ENCODE results near the gene CCDC3.

- TF ChIP-seq POLR2A (IDR thresholded peaks at IDR 0.05) = no peak
- TF ChIP-seq CTCF (IDR thresholded peaks at IDR 0.05) = no peak
Observed at GRCh38 chr10:12972146-12972545, 29.4 kb downstream of the CCDC3 start.
